ENCODE measurements around the gene CLEC2L.

The CLEC2L gene

DNA sequence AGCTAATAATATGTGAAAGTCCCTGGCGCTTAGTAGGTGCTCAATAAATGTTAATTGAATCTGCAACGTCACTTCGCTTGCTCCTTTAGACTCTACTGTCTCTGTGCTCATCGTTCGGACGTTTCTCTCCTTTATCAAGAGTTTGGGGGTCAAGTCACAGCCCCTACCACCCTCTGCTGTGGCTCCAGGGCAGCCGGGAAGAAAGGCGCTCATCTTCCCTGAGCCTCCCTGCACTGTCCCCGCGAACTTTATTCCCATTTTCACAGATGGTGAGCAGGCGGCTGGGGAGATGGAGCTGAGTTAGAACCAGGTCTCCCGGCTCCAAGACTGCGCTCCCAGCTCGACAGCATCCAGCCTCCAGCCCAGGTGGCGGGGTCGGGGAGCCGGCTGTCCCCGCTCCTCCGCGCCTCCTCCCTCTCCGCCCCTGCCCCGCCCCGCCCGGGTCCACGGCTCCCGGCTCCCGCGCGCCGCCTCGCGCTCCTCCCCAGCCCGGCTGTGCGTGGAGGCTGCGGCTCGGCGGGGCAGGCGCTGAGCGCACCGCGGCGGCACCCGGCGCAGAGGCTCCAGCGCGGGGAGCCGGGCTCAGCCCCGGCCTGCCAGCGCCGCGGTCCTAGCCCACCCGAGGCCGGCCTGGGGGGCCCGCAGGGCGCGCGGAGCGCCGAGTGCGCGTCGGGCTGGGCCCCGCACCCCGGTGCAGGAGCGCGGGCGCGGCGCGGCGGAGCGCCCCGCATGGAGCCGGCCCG is at the start of gene CLEC2L:
TSS of gene CLEC2L (plus strand) at position 487 of the 743 bp plus-strand sequence. CDS start at position 730, 243 bp downstream.
- TF ChIP-seq, protein P1, sequence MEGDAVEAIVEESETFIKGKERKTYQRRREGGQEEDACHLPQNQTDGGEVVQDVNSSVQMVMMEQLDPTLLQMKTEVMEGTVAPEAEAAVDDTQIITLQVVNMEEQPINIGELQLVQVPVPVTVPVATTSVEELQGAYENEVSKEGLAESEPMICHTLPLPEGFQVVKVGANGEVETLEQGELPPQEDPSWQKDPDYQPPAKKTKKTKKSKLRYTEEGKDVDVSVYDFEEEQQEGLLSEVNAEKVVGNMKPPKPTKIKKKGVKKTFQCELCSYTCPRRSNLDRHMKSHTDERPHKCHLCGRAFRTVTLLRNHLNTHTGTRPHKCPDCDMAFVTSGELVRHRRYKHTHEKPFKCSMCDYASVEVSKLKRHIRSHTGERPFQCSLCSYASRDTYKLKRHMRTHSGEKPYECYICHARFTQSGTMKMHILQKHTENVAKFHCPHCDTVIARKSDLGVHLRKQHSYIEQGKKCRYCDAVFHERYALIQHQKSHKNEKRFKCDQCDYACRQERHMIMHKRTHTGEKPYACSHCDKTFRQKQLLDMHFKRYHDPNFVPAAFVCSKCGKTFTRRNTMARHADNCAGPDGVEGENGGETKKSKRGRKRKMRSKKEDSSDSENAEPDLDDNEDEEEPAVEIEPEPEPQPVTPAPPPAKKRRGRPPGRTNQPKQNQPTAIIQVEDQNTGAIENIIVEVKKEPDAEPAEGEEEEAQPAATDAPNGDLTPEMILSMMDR (IDR thresholded peaks at IDR 0.05; ENCODE audit: borderline replicate concordance, insufficient read depth, low read depth, low read length): no peak
- H3K4me3 ChIP-seq (ENCODE audit: low read depth, low read length): no peak within 1 kb of the TSS

DNA sequence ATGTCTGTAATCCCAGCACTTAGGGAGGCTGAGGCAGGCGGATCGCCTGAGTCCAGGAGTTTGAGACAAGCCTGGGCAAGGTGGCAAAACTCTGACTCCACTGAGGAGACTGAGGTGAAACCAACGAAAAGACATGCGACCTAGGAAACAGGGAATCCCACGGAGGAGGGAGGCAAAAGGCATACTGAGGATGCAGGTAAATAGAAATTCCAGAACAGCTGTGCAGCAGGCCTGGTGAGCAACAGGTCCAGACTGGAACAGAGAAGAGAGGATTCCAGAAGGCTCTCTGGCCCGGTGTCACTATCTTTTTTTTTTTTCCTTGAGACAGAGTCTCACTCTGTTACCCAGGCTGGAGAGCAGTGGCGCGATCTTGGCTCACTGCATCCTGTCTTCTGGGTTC is 47.3 kb upstream of the CLEC2L start:
- TF ChIP-seq, protein P1 (IDR thresholded peaks at IDR 0.05; ENCODE audit: borderline replicate concordance, insufficient read depth, low read depth, low read length): no peak

DNA sequence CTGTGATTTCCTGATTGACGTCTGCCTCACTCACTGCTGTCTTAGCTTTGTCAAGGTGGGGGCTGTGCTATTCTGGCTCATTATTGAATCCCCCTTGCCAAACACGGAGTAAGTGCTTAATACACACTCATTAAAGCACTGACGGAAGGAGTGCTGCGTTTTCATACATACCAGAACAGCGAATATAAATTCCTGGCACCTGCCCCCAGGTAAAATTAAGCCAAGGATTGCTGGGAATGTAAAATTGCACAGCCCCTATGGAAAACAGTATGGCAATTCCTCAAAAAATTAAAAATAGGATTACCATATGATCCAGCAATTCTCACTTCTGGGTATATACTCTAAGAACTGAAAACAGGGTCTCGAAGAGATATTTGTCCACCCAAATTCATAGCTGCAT is 46.6 kb upstream of the CLEC2L start:
- no peak overlapping the region for H3K4me3 ChIP-seq (ENCODE audit: low read depth, low read length)
- TF ChIP-seq, protein P1 (IDR thresholded peaks at IDR 0.05; ENCODE audit: borderline replicate concordance, insufficient read depth, low read depth, low read length): no peak

More for the DNA sequence above, 47.3 kb upstream of the CLEC2L start:
- H3K4me3 ChIP-seq (ENCODE audit: low read depth, low read length): no peak overlapping the region

DNA sequence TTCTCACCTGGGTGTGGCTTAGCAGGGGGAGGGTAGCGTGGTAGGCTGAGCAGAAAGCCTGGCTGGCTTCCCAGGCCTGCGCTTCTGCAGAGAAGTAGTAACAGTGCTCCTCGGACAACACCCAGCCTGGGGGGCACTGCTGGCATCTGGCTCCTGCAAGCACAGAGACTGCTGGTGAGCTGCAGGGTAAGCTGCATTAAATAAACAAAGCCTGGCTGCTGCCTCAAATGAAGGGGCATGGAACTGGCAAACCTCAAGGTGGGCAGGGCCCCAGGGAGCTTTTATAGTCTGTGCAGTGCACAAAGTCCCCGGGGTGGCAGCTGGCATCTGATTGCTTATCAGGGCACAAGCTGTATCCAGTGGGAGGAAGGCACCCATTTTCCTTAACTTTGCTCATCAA is 43.9 kb upstream of the CLEC2L start:
- TF ChIP-seq, protein P1 (IDR thresholded peaks at IDR 0.05; ENCODE audit: borderline replicate concordance, insufficient read depth, low read depth, low read length): no peak
- H3K4me3 ChIP-seq (ENCODE audit: low read depth, low read length): no peak overlapping the region

DNA sequence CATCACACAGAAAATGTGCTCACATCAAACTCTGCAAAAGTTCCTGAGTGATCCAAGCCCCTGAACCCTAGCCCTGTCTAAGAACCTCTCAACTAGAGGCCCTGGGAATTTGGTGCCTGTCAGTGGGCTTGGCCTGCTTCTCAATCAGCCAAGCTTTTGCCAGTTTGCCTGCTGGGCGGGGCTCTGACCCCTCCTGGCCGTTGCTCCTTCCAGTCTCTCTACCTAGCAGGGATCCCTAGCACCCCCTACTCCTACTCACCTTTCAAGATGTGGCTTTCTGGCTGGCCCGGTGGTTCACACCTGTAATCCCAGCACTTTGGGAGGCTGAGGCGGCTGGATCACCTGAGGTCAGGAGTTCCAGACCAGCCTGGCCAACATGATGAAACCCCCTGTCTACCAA is 42.1 kb upstream of the CLEC2L start:
- no peak overlapping the region for H3K4me3 ChIP-seq (ENCODE audit: low read depth, low read length)
- TF ChIP-seq, protein P1 (IDR thresholded peaks at IDR 0.05; ENCODE audit: borderline replicate concordance, insufficient read depth, low read depth, low read length): no peak

DNA sequence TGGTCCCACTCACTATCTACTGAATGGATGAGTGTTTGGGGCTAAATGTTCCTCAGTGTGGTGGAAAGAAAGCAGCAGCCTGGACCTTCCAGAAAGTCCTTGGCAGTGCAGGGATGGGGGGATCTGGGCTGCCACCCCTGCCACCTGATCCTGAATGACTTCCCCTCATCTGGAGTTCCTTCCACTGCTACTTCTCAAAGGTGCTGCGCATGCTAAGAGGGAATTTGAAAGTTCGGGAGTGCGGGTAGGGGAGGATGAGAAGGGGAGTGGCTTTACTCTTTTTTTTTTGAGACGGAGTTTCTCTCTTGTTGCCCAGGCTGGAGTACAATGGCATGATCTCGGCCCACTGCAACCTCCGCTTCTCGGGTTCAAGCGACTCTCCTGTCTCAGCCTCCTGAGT is 41.4 kb upstream of the CLEC2L start:
- TF ChIP-seq, protein P1 (IDR thresholded peaks at IDR 0.05; ENCODE audit: borderline replicate concordance, insufficient read depth, low read depth, low read length): no peak
- no peak overlapping the region for H3K4me3 ChIP-seq (ENCODE audit: low read depth, low read length)
